Measurements from ENCODE around the gene TAB3. TPM values are rescaled to one million over a fixed set of nuclear protein-coding genes. Genes with fewer than 3 reads are reported as not detected.

The TAB3 gene
- total RNA-seq, 3 donors from 2014 or later (not counting 1 experiment from before 2014, with no cell fraction given), result 20.4 to 26.1 (median 21.3) TPM

DNA sequence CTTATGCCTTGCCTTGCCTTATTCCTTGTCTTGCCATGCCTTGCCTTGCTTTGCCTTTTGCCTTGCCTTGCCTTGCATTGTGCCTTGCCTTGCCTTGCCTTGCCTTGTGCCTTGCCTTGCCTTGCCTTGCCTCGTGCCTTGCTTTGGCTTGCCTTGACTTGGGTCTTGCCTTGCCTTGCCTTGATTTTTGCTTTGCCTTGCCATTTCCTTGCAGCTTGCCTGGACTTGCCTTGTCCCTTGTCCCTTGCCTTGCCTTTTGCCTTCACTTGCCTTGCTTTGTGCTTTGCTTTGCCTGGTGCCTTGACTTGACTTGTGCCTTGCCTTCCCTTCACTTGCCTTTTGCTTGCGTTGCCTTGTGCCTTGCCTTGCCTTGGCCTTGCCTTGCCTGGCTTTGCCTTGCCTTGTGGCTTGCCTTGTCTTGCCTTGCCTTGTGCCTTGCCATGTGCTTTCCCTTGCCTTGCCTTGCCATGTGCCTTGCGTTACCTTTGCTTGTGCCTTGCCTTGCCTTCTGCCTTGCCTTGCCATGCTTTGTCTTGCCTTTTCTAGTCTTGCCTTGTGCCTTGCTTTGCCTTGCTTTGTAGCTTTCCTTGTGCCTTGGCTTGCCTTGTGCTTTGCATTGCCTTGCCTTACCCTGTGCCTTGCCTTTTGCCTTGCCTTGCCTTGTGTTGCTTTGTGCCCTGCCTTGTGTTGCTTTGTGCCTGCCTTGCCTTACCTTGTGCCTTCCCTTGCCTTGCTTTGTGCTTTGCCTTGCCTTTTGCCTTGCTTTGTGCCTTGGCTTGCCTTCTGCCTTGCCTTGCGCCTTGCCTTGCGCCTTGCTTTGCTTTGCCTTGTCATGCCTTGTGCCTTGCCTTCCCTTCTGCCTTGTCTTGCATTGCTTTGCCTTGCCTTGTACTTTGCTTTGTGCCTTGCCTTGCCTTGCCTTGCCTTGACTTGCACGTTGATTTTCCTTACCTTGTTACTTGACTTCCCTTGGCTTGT is 92.8 kb downstream of the TAB3 start:
- TF ChIP-seq, protein P1, sequence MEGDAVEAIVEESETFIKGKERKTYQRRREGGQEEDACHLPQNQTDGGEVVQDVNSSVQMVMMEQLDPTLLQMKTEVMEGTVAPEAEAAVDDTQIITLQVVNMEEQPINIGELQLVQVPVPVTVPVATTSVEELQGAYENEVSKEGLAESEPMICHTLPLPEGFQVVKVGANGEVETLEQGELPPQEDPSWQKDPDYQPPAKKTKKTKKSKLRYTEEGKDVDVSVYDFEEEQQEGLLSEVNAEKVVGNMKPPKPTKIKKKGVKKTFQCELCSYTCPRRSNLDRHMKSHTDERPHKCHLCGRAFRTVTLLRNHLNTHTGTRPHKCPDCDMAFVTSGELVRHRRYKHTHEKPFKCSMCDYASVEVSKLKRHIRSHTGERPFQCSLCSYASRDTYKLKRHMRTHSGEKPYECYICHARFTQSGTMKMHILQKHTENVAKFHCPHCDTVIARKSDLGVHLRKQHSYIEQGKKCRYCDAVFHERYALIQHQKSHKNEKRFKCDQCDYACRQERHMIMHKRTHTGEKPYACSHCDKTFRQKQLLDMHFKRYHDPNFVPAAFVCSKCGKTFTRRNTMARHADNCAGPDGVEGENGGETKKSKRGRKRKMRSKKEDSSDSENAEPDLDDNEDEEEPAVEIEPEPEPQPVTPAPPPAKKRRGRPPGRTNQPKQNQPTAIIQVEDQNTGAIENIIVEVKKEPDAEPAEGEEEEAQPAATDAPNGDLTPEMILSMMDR (IDR thresholded peaks at IDR 0.05), result no peak
- Histone ChIP-seq H3K27ac (ENCODE audit: low read length) (no peak overlapping the region), H3K27me3 (ENCODE audit: control insufficient read depth, insufficient read depth, low read length) (no peaks in the 10 kb centered on the region), H3K4me3 (ENCODE audit: low read length) (no peak overlapping the region), H3K4me1 (ENCODE audit: control insufficient read depth, insufficient read depth, low read length) (no peaks in the 10 kb centered on the region), H3K36me3 (ENCODE audit: control insufficient read depth, insufficient read depth, low read length) (no peaks in the 10 kb centered on the region), H3K9me3 (ENCODE audit: control insufficient read depth, insufficient read depth, low read length) (no peaks in the 10 kb centered on the region)
- no peak overlapping the region for H3K4me3 Mint-ChIP-seq
- no peak for ATAC-seq
- 90% methylated on average over 6 of the region's 6 CpGs for whole genome bisulfite sequencing (ENCODE audit: insufficient coverage)
- H3K27me3 Mint-ChIP-seq (ENCODE audit: low read depth in 2 of 2), result no peaks in the 10 kb centered on the region
- no peak overlapping the region for H3K27ac Mint-ChIP-seq
- no peak for DNase-seq
- no peaks in the 10 kb centered on the region for H3K4me1 Mint-ChIP-seq
- H3K9me3 Mint-ChIP-seq, result peaks cover 2 to 27% of the 10 kb centered on the region in 2 donors
- intact Hi-C loops (cut with micrococcal nuclease), result no loop called here
- H3K36me3 Mint-ChIP-seq, result no peaks in the 10 kb centered on the region

GRCh38 chrX:30794497-30794896 is 94.6 kb downstream of the TAB3 start:
- TF ChIP-seq, protein P1 (IDR thresholded peaks at IDR 0.05), result no peak
- Histone ChIP-seq H3K4me1 (ENCODE audit: control insufficient read depth, insufficient read depth, low read length) (no peaks in the 10 kb centered on the region), H3K27me3 (ENCODE audit: control insufficient read depth, insufficient read depth, low read length) (no peaks in the 10 kb centered on the region), H3K36me3 (ENCODE audit: control insufficient read depth, insufficient read depth, low read length) (no peaks in the 10 kb centered on the region), H3K4me3 (ENCODE audit: low read length) (no peak overlapping the region), H3K27ac (ENCODE audit: low read length) (no peak overlapping the region), H3K9me3 (ENCODE audit: control insufficient read depth, insufficient read depth, low read length) (no peaks in the 10 kb centered on the region)
- ATAC-seq, result no peak
- H3K36me3 Mint-ChIP-seq, result no peaks in the 10 kb centered on the region
- peaks cover 2 to 40% of the 10 kb centered on the region in 2 donors for H3K9me3 Mint-ChIP-seq
- no peak for DNase-seq
- 60% methylated on average over 2 of the region's 2 CpGs for WGBS (ENCODE audit: insufficient coverage)
- H3K4me3 Mint-ChIP-seq, result no peak overlapping the region
- H3K27ac Mint-ChIP-seq, result no peak overlapping the region
- H3K27me3 Mint-ChIP-seq (ENCODE audit: low read depth in 2 of 2), result no peaks in the 10 kb centered on the region
- intact Hi-C loops (cut with micrococcal nuclease), result no loop called here
- no peaks in the 10 kb centered on the region for H3K4me1 Mint-ChIP-seq

DNA sequence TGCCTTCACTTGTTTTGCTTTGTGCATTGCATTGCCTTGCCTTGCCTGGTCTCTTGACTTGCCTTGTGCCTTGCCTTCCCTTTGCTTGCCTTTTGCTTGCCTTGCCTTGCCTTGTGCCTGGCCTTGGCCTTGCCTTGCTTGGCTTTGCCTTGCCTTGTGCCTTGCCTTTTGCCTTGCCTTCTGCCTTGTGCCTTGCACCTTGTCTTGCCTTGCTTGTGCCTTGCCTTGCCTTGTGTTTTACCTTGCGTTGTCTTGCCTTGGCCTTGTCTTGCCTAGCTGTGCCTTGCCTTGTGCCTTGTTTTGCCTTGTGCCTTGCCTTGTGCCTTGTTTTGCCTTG is 95.3 kb downstream of the TAB3 start:
- 100% methylated on average over 1 of the region's 1 CpG for WGBS (ENCODE audit: insufficient coverage)
- TF ChIP-seq, protein P1 (IDR thresholded peaks at IDR 0.05), result no peak
- Mint-ChIP-seq H3K27ac (no peak overlapping the region), H3K4me3 (no peak overlapping the region), H3K9me3 (peaks cover 2 to 46% of the 10 kb centered on the region in 2 donors), H3K4me1 (no peaks in the 10 kb centered on the region), H3K27me3 (ENCODE audit: low read depth in 2 of 2) (no peaks in the 10 kb centered on the region), H3K36me3 (no peaks in the 10 kb centered on the region)
- H3K36me3 ChIP-seq (ENCODE audit: control insufficient read depth, insufficient read depth, low read length), result no peaks in the 10 kb centered on the region
- no peak overlapping the region for H3K27ac ChIP-seq (ENCODE audit: low read length)
- H3K4me3 ChIP-seq (ENCODE audit: low read length), result no peak overlapping the region
- intact Hi-C loops (cut with micrococcal nuclease), result no loop called here
- H3K27me3 ChIP-seq (ENCODE audit: control insufficient read depth, insufficient read depth, low read length), result no peaks in the 10 kb centered on the region
- no peaks in the 10 kb centered on the region for H3K4me1 ChIP-seq (ENCODE audit: control insufficient read depth, insufficient read depth, low read length)
- ATAC-seq, result no peak
- H3K9me3 ChIP-seq (ENCODE audit: control insufficient read depth, insufficient read depth, low read length), result no peaks in the 10 kb centered on the region
- DNase-seq, result no peak
